Osteocyte (in vitro differentiated cells): ENCODE results near the gene HECW1. TPM values are rescaled to one million over a fixed set of nuclear protein-coding genes. Genes with fewer than 3 reads are reported as not detected.
"Not testable (repeated sequence)": the region's sequence is repeated elsewhere in the genome, so short reads cannot be mapped to it uniquely, and the experiment has no call there.

ENCODE experiments used
- DNase-seq: peaks from one replicate; pipeline ENCODE4 v3.0.0; 2021; ENCODE audit warnings: mixed read lengths; ENCODE audit not compliant: unreplicated experiment; ENCODE audit errors: extremely low spot score
- H3K27ac Mint-ChIP-seq: one replicate; pipeline ENCODE4 v1.8.0; 2021; ENCODE audit warnings: mild to moderate bottlenecking, mixed read lengths; ENCODE audit not compliant: unreplicated experiment
- H3K27me3 Mint-ChIP-seq: one replicate; pipeline ENCODE4 v1.8.0; 2021; ENCODE audit warnings: mixed read lengths; ENCODE audit not compliant: unreplicated experiment
- H3K36me3 Mint-ChIP-seq: one replicate; pipeline ENCODE4 v1.8.0; 2021; ENCODE audit warnings: mixed read lengths; ENCODE audit not compliant: unreplicated experiment
- H3K4me1 Mint-ChIP-seq: one replicate; pipeline ENCODE4 v1.8.0; 2021; ENCODE audit warnings: mixed read lengths; ENCODE audit not compliant: unreplicated experiment
- H3K4me3 Mint-ChIP-seq: one replicate; pipeline ENCODE4 v1.8.0; 2021; ENCODE audit warnings: mild to moderate bottlenecking, moderate library complexity, mixed read lengths; ENCODE audit not compliant: unreplicated experiment
- H3K9me3 Mint-ChIP-seq: one replicate; pipeline ENCODE4 v1.8.0; 2021; ENCODE audit warnings: mixed read lengths; ENCODE audit not compliant: unreplicated experiment
- long read RNA-seq: library from polyadenylated mRNA; unstranded; transcript quantifications from one replicate; pipeline ENCODE4 v2.0.0, GENCODE V29; 2021
- total RNA-seq: library from RNA; stranded (reverse); gene quantifications from 2 replicates; pipeline ENCODE4 v1.2.1, GENCODE V29; 2021
- TF ChIP-seq, protein P1 (sequence below): fragments of 200-600 bp; sonication (generic); IDR thresholded peaks from 2 replicates; pipeline ENCODE4 v1.5.0; 2021; ENCODE audit warnings: antibody characterized with exemption, mild to moderate bottlenecking, moderate library complexity

The HECW1 gene
- total RNA-seq: 0.16 TPM in 1 of 2 replicates, not detected in the other
- long read RNA-seq: 0 reads

DNA sequence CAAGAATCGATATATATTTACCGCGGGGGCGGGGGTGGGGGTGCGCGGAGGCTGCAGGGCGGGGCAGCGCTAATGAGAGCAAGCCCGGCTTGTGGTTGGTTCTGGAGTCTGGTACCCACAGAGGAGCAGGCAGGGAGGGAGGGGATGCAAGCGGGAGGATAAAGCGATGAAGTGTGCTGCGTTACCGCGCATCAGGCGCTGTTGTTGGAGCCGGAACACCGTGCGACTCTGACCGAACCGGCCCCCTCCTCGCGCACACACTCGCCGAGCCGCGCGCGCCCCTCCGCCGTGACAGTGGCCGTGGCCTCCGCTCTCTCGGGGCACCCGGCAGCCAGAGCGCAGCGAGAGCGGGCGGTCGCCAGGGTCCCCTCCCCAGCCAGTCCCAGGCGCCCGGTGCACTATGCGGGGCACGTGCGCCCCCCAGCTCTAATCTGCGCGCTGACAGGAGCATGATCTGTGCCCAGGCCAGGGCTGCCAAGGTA is at the start of gene HECW1:
Gene HECW1, plus strand, starts transcription at position 189 of the 482 bp plus-strand sequence. CDS start 131,259 bp downstream, outside the sequence.
- TF ChIP-seq, protein P1, sequence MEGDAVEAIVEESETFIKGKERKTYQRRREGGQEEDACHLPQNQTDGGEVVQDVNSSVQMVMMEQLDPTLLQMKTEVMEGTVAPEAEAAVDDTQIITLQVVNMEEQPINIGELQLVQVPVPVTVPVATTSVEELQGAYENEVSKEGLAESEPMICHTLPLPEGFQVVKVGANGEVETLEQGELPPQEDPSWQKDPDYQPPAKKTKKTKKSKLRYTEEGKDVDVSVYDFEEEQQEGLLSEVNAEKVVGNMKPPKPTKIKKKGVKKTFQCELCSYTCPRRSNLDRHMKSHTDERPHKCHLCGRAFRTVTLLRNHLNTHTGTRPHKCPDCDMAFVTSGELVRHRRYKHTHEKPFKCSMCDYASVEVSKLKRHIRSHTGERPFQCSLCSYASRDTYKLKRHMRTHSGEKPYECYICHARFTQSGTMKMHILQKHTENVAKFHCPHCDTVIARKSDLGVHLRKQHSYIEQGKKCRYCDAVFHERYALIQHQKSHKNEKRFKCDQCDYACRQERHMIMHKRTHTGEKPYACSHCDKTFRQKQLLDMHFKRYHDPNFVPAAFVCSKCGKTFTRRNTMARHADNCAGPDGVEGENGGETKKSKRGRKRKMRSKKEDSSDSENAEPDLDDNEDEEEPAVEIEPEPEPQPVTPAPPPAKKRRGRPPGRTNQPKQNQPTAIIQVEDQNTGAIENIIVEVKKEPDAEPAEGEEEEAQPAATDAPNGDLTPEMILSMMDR: no peak
- no peak for DNase-seq
- Mint-ChIP-seq H3K4me1 (peaks cover 20% of the 10 kb centered on the region), H3K36me3 (no peaks in the 10 kb centered on the region), H3K27ac (no peak within 1 kb of the TSS), H3K27me3 (peaks cover 64% of the 10 kb centered on the region), H3K4me3 (peak within 1 kb of the TSS; percentile 54), H3K9me3 (no peaks in the 10 kb centered on the region)

DNA sequence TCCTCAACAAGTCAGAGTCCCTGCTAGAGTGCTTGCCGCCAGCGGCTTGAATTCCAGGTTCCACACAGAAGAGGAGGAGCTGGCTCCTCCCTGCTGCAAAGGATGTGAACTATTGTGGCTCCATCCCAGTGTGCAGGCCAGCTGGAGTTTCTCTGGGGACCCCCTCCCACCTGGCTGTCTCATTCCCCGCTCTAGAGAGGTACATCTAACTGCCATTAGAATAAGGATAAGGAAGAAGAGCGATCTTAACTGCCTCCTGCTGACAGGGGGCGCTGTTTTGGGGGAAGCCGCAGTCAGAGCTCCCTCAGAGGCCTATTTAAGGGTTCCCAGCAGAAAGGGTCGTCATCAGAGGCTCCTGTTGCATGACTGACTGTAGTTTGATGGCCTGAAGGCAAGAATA is 40.8 kb upstream of the HECW1 start:
- Mint-ChIP-seq H3K27ac (no peak overlapping the region), H3K27me3 (peaks cover 55% of the 10 kb centered on the region), H3K4me3 (no peak overlapping the region), H3K4me1 (no peaks in the 10 kb centered on the region), H3K36me3 (no peaks in the 10 kb centered on the region), H3K9me3 (no peaks in the 10 kb centered on the region)
- no peak for DNase-seq
- TF ChIP-seq, protein P1: peak; percentile 48

DNA sequence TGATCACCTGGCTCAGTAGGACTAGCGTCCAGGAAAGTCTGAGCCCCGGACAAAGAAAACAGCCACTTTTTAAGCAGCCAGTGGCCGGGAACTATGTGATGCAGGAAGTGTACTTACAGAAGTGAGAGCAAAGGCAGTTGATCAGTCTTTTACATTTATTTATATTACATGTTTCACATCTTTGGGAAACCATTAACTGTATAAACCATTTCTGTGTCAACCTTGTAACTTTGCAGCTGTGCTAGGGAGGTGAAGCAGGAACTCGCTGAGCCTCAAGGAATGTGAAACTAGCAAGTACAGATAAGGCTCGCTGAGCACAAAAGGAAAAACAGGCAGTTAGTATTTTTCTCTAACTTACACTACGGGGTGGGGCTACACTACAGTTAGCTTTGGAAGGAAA is 39.9 kb upstream of the HECW1 start:
- H3K27ac Mint-ChIP-seq: no peak overlapping the region
- no peak overlapping the region for H3K4me3 Mint-ChIP-seq
- H3K27me3 Mint-ChIP-seq: peaks cover 48% of the 10 kb centered on the region
- H3K4me1 Mint-ChIP-seq: no peaks in the 10 kb centered on the region
- no peak for DNase-seq
- TF ChIP-seq, protein P1: no peak
- H3K9me3 Mint-ChIP-seq: no peaks in the 10 kb centered on the region
- H3K36me3 Mint-ChIP-seq: no peaks in the 10 kb centered on the region

DNA sequence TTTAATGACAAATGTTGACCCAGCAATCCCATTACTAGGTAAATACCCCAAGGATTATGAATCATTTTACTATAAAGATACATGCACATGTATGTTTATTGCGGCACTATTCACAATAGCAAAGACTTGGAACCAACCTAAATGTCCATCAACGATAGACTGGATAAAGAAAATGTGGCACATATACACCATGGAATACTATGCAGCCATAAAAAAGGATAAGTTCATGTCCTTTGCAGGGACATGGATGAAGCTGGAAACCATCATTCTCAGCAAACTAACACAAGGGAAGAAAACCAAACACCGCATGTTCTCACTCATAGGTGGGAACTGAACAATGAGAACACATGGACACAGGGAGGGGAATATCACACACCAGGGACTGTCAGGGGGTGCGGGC is 38.6 kb upstream of the HECW1 start:
- DNase-seq, H3K36me3 Mint-ChIP-seq: not testable (repeated sequence)

DNA sequence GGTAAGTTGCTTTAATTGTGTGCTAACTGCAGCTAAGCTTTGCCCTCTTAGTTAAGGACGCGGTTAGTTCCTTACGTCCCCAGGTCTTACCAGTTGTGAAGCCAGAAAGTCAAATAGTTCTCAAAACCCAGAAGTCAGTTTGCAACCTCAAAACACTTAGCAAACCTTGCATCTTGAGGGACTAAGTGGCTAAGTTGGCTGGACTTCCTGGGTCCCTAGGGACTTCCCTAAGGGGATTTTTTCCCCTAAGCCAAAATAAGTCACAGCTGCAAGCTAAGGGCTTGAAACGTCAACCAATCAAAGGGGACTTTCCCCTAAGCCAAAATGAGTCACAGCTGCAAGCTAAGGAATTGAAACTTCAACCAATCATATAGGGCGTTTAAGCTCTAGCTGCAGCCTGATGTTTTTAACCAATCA is 36.2 kb upstream of the HECW1 start:
- Mint-ChIP-seq H3K4me1 (no peaks in the 10 kb centered on the region), H3K36me3 (no peaks in the 10 kb centered on the region), H3K9me3 (no peaks in the 10 kb centered on the region), H3K27ac (no peak overlapping the region), H3K27me3 (peaks cover 40% of the 10 kb centered on the region), H3K4me3 (no peak overlapping the region)
- TF ChIP-seq, protein P1: no peak
- no peak for DNase-seq

More for the DNA sequence above, 38.6 kb upstream of the HECW1 start:
- H3K27me3 Mint-ChIP-seq: peaks cover 43% of the 10 kb centered on the region
- H3K4me1 Mint-ChIP-seq, H3K4me3 Mint-ChIP-seq, H3K9me3 Mint-ChIP-seq, H3K27ac Mint-ChIP-seq: not testable (repeated sequence)

DNA sequence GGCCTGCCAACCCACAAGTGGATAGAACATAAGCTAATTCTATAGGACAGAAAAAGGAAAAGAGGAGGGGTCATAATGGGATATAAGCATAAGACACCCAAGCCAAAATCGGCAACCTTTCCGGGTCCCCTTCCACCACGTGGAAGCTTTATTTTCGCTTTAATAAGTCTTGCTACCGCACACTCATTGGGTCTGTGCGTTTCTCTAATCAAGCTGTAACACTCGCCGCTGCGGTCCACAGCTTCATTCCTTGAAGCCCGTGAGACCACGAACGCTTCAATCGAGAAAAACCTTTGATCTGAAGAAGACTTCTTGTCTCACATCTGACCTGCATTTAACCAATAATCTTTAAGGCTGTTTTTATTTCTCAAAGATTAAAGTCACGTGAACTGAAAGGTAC is 35.8 kb upstream of the HECW1 start:
- H3K27ac Mint-ChIP-seq: no peak overlapping the region

More for the DNA sequence above, 35.8 kb upstream of the HECW1 start:
- DNase-seq: no peak
- Mint-ChIP-seq H3K9me3 (no peaks in the 10 kb centered on the region), H3K27me3 (peaks cover 40% of the 10 kb centered on the region), H3K36me3 (no peaks in the 10 kb centered on the region), H3K4me3 (no peak overlapping the region), H3K4me1 (no peaks in the 10 kb centered on the region)
- TF ChIP-seq, protein P1: no peak
